Ovary (tissue), 3 donors: Measurements from ENCODE around the gene HSPA1B.

Source experiments
- EP300 ChIP-seq: sonication (generic); formaldehyde crosslinking; IDR thresholded peaks from one replicate; pipeline ENCODE4 v1.6.1; 2017; ENCODE audit warnings: antibody characterized with exemption
- TF ChIP-seq, protein P1 (sequence below), 3 donors: fragments of 450-650 bp in 2 of 3; fragments of 200-600 bp in 1 of 3; IDR thresholded peaks; one replicate each; pipeline versions ENCODE4 v1.5.1 to v1.8.0; 2016 to 2022; ENCODE audit warnings: antibody characterized with exemption in 3 of 3, mild to moderate bottlenecking in 1 of 3
- donor health status: DM: no; HTN: no; CAD: no.

DNA sequence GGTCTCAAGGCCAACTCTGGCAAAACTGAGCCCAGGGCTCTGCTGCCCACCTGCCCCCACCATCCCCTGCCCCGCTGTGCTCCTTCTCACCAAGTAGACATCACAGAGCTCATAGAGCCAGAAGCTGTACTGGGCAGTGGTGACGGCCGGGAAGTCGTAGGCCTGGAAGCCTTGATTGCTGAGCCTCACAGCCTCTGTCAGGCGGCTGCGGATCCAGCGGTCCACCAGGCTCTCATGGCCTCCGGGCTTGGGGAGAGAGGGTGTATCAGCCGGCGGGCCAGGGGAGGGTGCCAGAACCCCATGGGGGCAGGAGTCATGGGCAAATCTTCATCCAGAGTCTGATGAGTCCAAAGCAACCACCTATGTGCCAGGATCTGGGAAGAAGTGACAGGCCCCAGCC lies 47.6 kb upstream of the HSPA1B start:
- TF ChIP-seq, protein P1, sequence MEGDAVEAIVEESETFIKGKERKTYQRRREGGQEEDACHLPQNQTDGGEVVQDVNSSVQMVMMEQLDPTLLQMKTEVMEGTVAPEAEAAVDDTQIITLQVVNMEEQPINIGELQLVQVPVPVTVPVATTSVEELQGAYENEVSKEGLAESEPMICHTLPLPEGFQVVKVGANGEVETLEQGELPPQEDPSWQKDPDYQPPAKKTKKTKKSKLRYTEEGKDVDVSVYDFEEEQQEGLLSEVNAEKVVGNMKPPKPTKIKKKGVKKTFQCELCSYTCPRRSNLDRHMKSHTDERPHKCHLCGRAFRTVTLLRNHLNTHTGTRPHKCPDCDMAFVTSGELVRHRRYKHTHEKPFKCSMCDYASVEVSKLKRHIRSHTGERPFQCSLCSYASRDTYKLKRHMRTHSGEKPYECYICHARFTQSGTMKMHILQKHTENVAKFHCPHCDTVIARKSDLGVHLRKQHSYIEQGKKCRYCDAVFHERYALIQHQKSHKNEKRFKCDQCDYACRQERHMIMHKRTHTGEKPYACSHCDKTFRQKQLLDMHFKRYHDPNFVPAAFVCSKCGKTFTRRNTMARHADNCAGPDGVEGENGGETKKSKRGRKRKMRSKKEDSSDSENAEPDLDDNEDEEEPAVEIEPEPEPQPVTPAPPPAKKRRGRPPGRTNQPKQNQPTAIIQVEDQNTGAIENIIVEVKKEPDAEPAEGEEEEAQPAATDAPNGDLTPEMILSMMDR (IDR thresholded peaks at IDR 0.05), result no peak
- no peak for TF ChIP-seq EP300
